ENCODE results near the gene PTP4A2. TPM values are rescaled to one million over a fixed set of nuclear protein-coding genes. Genes with fewer than 3 reads are reported as not detected.

Gene PTP4A2
- total and polyA plus RNA-seq, 2 donors (not counting 3 experiments of a cell fraction or from before 2014, with no cell fraction given): 74.1 to 184 TPM

DNA sequence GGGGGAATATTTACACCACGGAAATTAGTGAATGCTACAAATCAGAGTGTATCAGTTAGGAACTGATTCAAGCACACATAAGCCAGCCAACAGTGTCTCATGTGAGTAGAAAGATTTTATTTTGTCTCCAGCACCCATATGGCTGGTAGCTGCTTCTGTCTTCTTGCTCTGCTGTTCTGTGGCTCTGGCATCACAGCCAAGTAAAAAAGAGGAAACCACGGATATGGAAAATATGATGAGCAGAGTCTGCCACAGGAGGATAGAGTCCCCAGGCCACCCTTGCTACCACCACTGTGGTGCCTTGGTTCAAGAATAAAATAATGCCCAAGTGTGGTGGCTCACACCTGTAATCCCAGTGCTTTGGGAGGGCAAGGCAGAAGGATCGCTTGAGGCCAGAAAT lies 68.7 kb downstream of the PTP4A2 start:
- no peak for FAIRE-seq
- TF ChIP-seq MAX (IDR thresholded peaks at IDR 0.05; ENCODE audit: insufficient read depth, insufficient read length) (no peak), POLR2A (IDR thresholded peaks at IDR 0.05; ENCODE audit: low read depth, low read length) (no peak), POLR2AphosphoS5 (IDR thresholded peaks at IDR 0.05; ENCODE audit: insufficient read depth, low read depth, low read length) (no peak), EZH2 (IDR thresholded peaks at IDR 0.05; ENCODE audit: borderline replicate concordance, low read depth, low read length, severe bottlenecking) (no peak), JUN (IDR thresholded peaks at IDR 0.05; ENCODE audit: borderline replicate concordance, insufficient read depth, insufficient read length, low read depth) (no peak), GATA2 (IDR thresholded peaks at IDR 0.05; ENCODE audit: insufficient read depth, insufficient read length, low read depth, low read length) (no peak), FOS (IDR thresholded peaks at IDR 0.05; ENCODE audit: borderline replicate concordance, insufficient read depth, low read length) (no peak), MYC (IDR thresholded peaks at IDR 0.05; ENCODE audit: low read depth, low read length) (no peak)
- TF ChIP-seq, protein P1, sequence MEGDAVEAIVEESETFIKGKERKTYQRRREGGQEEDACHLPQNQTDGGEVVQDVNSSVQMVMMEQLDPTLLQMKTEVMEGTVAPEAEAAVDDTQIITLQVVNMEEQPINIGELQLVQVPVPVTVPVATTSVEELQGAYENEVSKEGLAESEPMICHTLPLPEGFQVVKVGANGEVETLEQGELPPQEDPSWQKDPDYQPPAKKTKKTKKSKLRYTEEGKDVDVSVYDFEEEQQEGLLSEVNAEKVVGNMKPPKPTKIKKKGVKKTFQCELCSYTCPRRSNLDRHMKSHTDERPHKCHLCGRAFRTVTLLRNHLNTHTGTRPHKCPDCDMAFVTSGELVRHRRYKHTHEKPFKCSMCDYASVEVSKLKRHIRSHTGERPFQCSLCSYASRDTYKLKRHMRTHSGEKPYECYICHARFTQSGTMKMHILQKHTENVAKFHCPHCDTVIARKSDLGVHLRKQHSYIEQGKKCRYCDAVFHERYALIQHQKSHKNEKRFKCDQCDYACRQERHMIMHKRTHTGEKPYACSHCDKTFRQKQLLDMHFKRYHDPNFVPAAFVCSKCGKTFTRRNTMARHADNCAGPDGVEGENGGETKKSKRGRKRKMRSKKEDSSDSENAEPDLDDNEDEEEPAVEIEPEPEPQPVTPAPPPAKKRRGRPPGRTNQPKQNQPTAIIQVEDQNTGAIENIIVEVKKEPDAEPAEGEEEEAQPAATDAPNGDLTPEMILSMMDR (IDR thresholded peaks at IDR 0.05; ENCODE audit: extremely low read depth in 1 of 2, insufficient read depth in 1 of 2, low read depth in 1 of 2, low read length in 2 of 2): no peak
- POLR2A ChIA-PET: no interaction called here
- CTCF ChIA-PET: interaction anchor here (1.0 to 1.9 kb wide), 2 partner anchors 11 to 36 kb away, joined by 3 to 7 read pairs; no protein-coding TSS in a partner anchor
- BruUV-seq (replicated peaks): no TSS peak
- no peak overlapping the region for H3K4me3 ChIP-seq (replicated peaks in 1 of 3; ENCODE audit: insufficient read depth in 1 of 3, low read depth in 1 of 3, low read length in 3 of 3)
- H3K9me3 ChIP-seq (replicated peaks; ENCODE audit: control insufficient read depth, insufficient read depth, low read length): no peaks in the 10 kb centered on the region
- H3K4me1 ChIP-seq (ENCODE audit: control insufficient read depth, extremely low read depth, insufficient read depth, low read length): no peaks in the 10 kb centered on the region
- H4K20me1 ChIP-seq (replicated peaks; ENCODE audit: control insufficient read depth, extremely low read depth, insufficient read depth, low read length): no peaks in the 10 kb centered on the region
- no peaks in the 10 kb centered on the region for H3K9me1 ChIP-seq (replicated peaks; ENCODE audit: control insufficient read depth, extremely low read depth, insufficient read depth, low read length)
- no peak overlapping the region for H3K27ac ChIP-seq (ENCODE audit: insufficient read depth, low read depth, low read length)
- no peaks in the 10 kb centered on the region for H3K36me3 ChIP-seq (ENCODE audit: control insufficient read depth in 2 of 2, extremely low read depth in 1 of 2, insufficient read depth in 2 of 2, low read length in 2 of 2)
- H3K4me2 ChIP-seq (ENCODE audit: insufficient read depth, low read length): no peak overlapping the region
- H3K79me2 ChIP-seq (ENCODE audit: control insufficient read depth, insufficient read depth, low read length): no peaks in the 10 kb centered on the region
- no peak for DNase-seq (ENCODE audit: low read depth, low spot score)
- H2AFZ ChIP-seq (ENCODE audit: low read depth, low read length): no peak overlapping the region
- intact Hi-C loops (cut with micrococcal nuclease) (no loop called here), dilution Hi-C loops (cut with MboI; ENCODE audit: extremely low pct_ligation_motif_present, low sequenced_read_pairs) (no loop called here)
- H3K9ac ChIP-seq (replicated peaks; ENCODE audit: extremely low read depth, insufficient read depth, low read length): no peak overlapping the region
- peaks cover 0 to 2% of the 10 kb centered on the region in 2 experiments for H3K27me3 ChIP-seq (ENCODE audit: control insufficient read depth in 2 of 2, insufficient read depth in 2 of 2, low read length in 2 of 2)
